Fibroblast of mammary gland (primary cell): ENCODE data around the gene MOGAT3.

Experiments
- DNase-seq: peaks from one replicate; pipeline ENCODE4 v3.0.0-alpha.2; 2010; ENCODE audit warnings: low read depth
- H3K4me3 ChIP-seq: 2 replicates; pipeline ENCODE4 v1.5.1; 2011; ENCODE audit warnings: low read depth, mild to moderate bottlenecking, low read length, moderate library complexity; ENCODE audit not compliant: control insufficient read depth
- CTCF ChIP-seq: conservative IDR thresholded peaks from 2 replicates; pipeline ENCODE4 v1.5.1; 2011; ENCODE audit warnings: low read depth, low read length, inconsistent platforms; ENCODE audit not compliant: control insufficient read depth, insufficient read depth

The MOGAT3 gene

GRCh38 chr7:101232141-101232850 is 31.5 kb upstream of the MOGAT3 start:
- no peak for DNase-seq
- TF ChIP-seq CTCF, result no peak
- H3K4me3 ChIP-seq, result no peak overlapping the region

GRCh38 chr7:101231644-101232043 is 30.8 kb upstream of the MOGAT3 start:
- H3K4me3 ChIP-seq, result no peak overlapping the region
- DNase-seq, result no peak
- no peak for TF ChIP-seq CTCF

GRCh38 chr7:101226721-101227120 is 25.9 kb upstream of the MOGAT3 start:
- TF ChIP-seq CTCF, result no peak
- no peak overlapping the region for H3K4me3 ChIP-seq
- DNase-seq, result peak; percentile 22

- TF ChIP-seq CTCF, result no peak
- H3K4me3 ChIP-seq, result no peak overlapping the region
Measured at GRCh38 chr7:101225650-101226049, 24.8 kb upstream of the MOGAT3 start.

GRCh38 chr7:101223528-101223927 is 22.7 kb upstream of the MOGAT3 start:
- no peak for TF ChIP-seq CTCF
- DNase-seq, result no peak
- no peak overlapping the region for H3K4me3 ChIP-seq

More at GRCh38 chr7:101225650-101226049, 24.8 kb upstream of the MOGAT3 start:
- no peak for DNase-seq

- H3K4me3 ChIP-seq, result no peak overlapping the region
- DNase-seq, result no peak
- TF ChIP-seq CTCF, result no peak
Measured at GRCh38 chr7:101222275-101222830, 21.5 kb upstream of the MOGAT3 start.
